Measurements from ENCODE around the gene SIX5.

DNA sequence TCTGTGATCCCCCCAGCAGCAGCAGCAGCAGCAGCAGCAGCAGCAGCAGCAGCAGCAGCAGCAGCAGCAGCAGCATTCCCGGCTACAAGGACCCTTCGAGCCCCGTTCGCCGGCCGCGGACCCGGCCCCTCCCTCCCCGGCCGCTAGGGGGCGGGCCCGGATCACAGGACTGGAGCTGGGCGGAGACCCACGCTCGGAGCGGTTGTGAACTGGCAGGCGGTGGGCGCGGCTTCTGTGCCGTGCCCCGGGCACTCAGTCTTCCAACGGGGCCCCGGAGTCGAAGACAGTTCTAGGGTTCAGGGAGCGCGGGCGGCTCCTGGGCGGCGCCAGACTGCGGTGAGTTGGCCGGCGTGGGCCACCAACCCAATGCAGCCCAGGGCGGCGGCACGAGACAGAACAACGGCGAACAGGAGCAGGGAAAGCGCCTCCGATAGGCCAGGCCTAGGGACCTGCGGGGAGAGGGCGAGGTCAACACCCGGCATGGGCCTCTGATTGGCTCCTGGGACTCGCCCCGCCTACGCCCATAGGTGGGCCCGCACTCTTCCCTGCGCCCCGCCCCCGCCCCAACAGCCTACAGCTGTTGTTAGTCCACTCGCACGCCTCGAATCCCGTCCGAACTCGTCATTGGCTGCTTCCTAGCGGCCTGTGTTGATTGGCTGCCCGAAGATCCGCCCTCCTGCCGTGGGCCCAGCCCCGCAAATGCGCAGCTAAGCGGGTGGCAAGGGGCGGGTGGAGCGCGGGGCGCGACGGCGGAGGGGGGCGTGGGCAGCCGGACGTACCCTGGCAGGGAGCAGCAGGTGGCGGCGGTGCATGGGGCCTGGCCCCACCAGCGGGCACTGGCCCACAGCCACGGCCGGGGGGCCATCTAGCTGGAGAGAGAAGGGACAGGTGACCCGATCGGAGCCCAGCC lies 1.4 kb upstream of the SIX5 start:
- no peak for TF ChIP-seq EZH2phosphoT487 (IDR thresholded peaks at IDR 0.05; ENCODE audit: borderline replicate concordance, low read depth, low read length)
- TF ChIP-seq, protein P1, sequence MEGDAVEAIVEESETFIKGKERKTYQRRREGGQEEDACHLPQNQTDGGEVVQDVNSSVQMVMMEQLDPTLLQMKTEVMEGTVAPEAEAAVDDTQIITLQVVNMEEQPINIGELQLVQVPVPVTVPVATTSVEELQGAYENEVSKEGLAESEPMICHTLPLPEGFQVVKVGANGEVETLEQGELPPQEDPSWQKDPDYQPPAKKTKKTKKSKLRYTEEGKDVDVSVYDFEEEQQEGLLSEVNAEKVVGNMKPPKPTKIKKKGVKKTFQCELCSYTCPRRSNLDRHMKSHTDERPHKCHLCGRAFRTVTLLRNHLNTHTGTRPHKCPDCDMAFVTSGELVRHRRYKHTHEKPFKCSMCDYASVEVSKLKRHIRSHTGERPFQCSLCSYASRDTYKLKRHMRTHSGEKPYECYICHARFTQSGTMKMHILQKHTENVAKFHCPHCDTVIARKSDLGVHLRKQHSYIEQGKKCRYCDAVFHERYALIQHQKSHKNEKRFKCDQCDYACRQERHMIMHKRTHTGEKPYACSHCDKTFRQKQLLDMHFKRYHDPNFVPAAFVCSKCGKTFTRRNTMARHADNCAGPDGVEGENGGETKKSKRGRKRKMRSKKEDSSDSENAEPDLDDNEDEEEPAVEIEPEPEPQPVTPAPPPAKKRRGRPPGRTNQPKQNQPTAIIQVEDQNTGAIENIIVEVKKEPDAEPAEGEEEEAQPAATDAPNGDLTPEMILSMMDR (conservative IDR thresholded peaks at IDR 0.05; ENCODE audit: low read length) = peak; percentile 93
